SK-N-MC (cell line): ENCODE data around the gene TLDC2.
"Not testable (repeated sequence)": the region's sequence is repeated elsewhere in the genome, so short reads cannot be mapped to it uniquely, and the experiment has no call there.

ENCODE experiments used
- DNase-seq: peaks from one replicate; pipeline ENCODE4 v3.0.0-alpha.2; 2011; ENCODE audit warnings: low read depth, low spot score
- H3K27ac ChIP-seq: fragments of 200-600 bp; sonication (generic); 2 replicates; pipeline ENCODE4 v1.5.1; 2016; ENCODE audit warnings: mixed run types
- H3K36me3 ChIP-seq: fragments of 200-600 bp; sonication (generic); 2 replicates; pipeline ENCODE4 v1.6.1; 2017; ENCODE audit warnings: antibody characterized with exemption, low read length, mixed read lengths; ENCODE audit not compliant: insufficient read depth
- H3K4me3 ChIP-seq: fragments of 200-600 bp; sonication (generic); 2 replicates; pipeline ENCODE4 v1.5.1; 2016
- H3K9ac ChIP-seq: fragments of 200-600 bp; sonication (generic); 2 replicates; pipeline ENCODE4 v1.8.0; 2017; ENCODE audit warnings: mixed run types, mixed read lengths; ENCODE audit not compliant: insufficient read length
- H3K9me3 ChIP-seq: fragments of 200-600 bp; sonication (generic); 2 replicates; pipeline ENCODE4 v1.6.1; 2017; ENCODE audit warnings: low read depth, mild to moderate bottlenecking, antibody characterized with exemption, low read length, moderate library complexity, mixed read lengths
- EZH2 ChIP-seq: fragments of 200-600 bp; sonication (generic); IDR thresholded peaks from one replicate; pipeline ENCODE4 v1.6.1; 2017; ENCODE audit warnings: antibody characterized with exemption
- FOXP2 ChIP-seq: optimal IDR thresholded peaks from 2 replicates; pipeline ENCODE3; 2011; ENCODE audit warnings: mild to moderate bottlenecking, moderate library complexity; ENCODE audit not compliant: insufficient read depth; ENCODE audit errors: extremely low read length, control extremely low read depth
- POLR2AphosphoS5 ChIP-seq: IDR thresholded peaks from 2 replicates; pipeline ENCODE4 v1.6.1; 2012; ENCODE audit warnings: mild to moderate bottlenecking, low read depth, low read length, borderline replicate concordance

Gene TLDC2

DNA sequence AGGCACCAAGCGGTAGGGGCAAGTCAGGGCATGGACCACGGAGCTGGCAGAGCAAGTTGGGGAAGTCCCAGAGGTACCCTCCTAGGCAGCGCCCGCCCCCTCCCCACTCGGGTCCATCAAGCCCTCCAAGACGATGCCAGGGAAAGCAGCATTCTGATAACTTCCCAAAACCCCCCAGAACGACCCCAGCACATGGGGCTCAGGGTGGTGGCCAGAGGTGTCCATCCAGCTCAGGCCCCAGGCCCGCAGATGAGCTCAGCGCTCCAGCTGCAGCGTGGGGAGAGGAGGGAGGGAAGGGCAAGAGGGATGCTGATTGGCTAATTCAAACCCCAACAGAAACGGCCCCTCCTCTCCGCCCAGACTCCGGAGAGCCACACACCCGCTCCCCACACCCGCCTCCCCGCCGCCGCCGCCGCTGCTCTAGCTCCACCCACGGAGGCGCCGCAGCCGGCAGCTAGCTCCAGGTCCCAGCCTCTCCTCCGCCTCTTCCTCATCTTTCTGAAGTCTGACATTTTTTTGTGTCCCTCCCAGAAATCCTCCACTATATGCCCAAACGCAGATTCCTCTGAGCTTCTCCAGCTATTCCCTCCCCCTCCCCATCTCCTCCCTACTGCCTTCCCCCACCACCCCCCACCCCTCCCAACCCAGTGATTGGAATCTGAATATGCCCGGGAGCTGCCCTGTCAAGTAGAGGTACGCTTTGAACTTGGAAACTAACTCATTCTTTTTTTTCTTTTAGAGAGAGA is 40.3 kb upstream of the TLDC2 start:
- Histone ChIP-seq H3K4me3 (peak overlapping the region; percentile 69), H3K36me3 (no peaks in the 10 kb centered on the region), H3K27ac (peak overlapping the region; percentile 91), H3K9me3 (no peaks in the 10 kb centered on the region), H3K9ac (peak overlapping the region; percentile 63)
- TF ChIP-seq FOXP2 (no peak), EZH2 (no peak), POLR2AphosphoS5 (peak; percentile 50; the same call in 1 of the 2 replicates)
- peak; percentile 45 for DNase-seq

DNA sequence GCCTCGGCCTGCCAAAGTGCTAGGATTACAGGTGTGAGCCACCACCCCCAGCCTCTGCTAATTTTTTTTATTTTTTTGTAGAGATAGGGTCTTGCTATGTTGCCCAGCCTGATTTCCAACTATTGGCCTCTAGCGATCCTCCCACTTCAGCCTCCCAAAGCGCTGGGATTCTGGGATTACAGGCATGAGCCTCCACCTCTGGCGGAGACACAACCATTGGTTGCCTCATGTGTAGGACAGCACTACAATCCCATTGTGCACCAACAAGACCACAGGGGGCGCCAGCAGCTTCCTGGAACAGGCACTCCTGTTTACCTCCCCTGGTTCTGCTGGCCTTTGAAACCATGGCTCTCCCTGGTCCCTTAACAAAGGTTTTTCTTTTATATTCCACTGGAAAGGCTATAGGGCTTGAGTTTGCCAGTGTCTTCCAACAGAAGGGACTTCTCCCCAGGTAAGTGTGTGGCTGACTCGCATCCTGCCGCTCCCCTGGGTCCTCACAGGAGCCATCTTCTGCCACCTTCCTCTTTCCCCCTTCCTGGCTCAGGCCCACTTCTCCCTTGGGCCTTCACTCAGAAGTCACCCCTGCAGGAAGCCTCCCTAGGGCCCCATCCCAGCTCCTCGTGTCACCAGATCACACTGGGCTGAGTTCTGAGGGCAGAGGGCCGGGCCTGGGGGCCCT is 39.2 kb upstream of the TLDC2 start:
- H3K27ac ChIP-seq: peak overlapping the region; percentile 91
- no peak overlapping the region for H3K9ac ChIP-seq

DNA sequence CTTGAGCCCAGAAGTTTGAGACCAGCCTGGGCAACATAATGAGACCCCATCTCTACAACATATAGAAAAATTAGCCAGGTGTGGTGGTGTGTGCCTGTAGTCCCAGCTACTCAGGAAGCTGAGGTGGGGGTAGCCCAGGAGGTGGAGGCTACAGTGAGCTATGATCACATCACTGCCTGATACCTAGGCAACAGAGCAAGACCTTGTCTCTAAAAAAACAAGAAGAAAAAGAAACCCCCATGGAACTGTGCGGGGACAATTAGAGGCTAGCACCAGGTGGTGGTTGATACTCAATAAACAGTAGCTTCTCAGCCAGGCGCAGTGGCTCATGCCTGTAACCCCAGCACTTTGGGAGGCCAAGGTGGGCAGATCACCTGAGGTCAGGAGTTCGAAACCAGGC is 37.6 kb upstream of the TLDC2 start:
- not testable (repeated sequence) for H3K27ac ChIP-seq, H3K36me3 ChIP-seq, H3K9ac ChIP-seq, H3K4me3 ChIP-seq, H3K9me3 ChIP-seq, DNase-seq

More for the DNA sequence above, 39.2 kb upstream of the TLDC2 start:
- TF ChIP-seq EZH2: no peak
- no peak for TF ChIP-seq FOXP2
- TF ChIP-seq POLR2AphosphoS5: no peak
- H3K9me3 ChIP-seq: no peaks in the 10 kb centered on the region
- no peaks in the 10 kb centered on the region for H3K36me3 ChIP-seq
- H3K4me3 ChIP-seq: no peak overlapping the region
- DNase-seq: no peak

DNA sequence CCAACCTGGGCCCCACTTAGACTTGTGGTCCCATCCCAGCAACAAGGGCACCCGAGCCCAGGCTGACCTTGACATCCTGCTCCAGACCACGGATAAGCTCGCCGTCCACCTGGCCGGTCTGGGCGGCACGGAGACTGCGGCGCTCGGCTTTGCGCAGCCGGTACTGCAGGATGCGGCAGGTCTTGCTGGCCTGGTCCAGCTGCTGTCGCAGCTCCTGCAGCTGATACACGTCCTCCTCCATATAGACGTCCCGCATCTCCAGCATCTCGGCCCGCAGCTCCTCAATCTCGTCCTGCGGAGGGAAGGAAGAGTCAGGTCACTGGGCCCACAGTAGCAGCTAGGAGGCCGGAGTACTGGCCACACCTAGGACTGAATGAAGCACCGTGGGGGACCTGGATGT is 36.8 kb upstream of the TLDC2 start:
- Histone ChIP-seq H3K36me3 (no peaks in the 10 kb centered on the region), H3K9me3 (no peaks in the 10 kb centered on the region), H3K4me3 (no peak overlapping the region), H3K27ac (no peak overlapping the region), H3K9ac (no peak overlapping the region)
- TF ChIP-seq FOXP2 (no peak), EZH2 (no peak), POLR2AphosphoS5 (no peak)
- DNase-seq: no peak

DNA sequence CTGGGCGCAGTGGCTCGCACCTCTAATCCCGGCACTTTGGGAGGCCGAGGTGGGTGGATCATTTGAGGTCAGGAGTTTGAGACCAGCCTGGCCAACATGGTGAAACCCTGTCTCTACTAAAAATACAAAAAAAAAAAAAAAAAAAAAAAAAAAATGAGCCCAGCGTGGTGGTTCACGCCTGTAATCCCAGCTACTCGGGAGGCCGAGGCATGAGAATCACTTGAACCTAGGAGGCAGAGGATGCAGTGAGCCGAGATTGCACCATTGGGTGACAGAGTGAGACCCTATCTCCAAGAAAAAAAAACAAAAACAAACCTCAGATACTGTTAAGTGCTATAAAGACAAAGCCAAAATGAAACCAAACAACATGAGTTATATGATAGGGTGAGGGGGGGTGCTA is 34.9 kb upstream of the TLDC2 start:
- H3K36me3 ChIP-seq, DNase-seq, H3K9me3 ChIP-seq, H3K9ac ChIP-seq, H3K4me3 ChIP-seq: not testable (repeated sequence)
- H3K27ac ChIP-seq: peak overlapping the region; percentile 91

DNA sequence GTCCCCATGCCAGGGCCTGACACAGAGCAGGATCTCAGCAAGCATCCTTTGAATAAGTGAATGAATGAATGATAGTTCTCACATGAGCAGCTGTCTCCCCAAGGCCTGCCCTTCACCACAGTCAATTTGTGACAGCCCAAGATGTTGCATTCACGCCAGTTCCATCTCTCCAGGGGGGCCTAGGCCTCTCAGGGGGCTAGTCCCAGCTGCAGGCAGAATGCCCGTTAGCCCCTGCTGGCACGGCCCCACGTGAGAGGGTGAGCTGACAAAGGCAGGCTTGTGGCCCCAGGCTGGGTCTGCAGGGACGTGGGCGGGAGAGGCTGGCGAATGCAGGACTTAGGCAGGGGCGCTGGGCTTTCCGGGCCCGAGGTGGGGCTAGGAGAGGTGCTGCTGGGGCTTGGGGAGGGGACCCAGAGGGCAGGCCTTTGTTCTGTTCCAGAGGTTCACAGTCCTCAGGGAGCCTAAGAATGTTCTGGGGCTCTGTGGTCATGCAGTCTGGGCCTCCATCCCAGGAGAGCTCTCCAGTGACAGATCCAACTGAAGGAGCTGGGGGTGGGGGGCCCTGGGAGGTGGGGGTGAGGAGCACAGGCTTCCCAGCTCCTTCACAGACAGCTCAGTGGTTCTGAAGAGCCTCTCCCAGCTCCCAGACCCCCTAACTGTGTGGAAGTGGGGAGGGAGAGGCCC is 30.5 kb upstream of the TLDC2 start:
- Histone ChIP-seq H3K9ac (peak overlapping the region; percentile 19), H3K27ac (peak overlapping the region; percentile 33; the same call in 1 of the 2 replicates), H3K9me3 (no peaks in the 10 kb centered on the region), H3K36me3 (no peaks in the 10 kb centered on the region), H3K4me3 (no peak overlapping the region)
- no peak for DNase-seq
- TF ChIP-seq EZH2 (no peak), POLR2AphosphoS5 (no peak), FOXP2 (no peak)

DNA sequence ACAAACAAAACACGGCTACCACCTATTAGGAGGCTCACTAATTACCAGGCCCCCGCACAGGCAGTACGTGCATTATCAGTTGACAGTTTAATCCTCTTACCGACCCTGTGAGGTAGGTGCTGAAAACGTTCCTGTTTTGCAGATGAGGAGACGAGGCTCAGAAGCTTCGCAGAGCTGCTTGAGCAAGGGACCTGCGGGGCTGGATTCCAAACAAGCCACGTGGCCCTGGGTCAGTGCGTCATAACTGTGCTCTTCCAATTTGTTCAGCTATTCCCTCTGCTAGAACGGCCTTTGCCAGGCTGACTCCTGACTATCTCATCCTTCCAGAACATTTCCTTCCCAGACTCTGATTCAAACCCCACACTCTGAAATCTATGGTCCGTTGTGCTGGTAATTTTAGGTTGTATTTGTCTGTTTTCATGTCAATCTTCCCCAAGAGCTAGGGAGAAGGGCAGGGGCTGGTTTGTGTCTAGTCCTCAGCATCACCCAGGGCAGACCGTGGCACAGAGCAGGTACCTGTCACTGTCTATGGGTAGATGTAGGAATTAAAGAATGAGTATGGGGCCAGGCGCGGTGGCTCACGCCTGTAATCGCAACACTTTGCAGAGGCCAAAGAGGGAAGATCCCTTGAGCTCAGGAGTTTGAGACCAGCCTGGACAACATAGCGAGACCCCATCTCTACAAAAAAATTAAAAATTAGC is 28.8 kb upstream of the TLDC2 start:
- H3K9ac ChIP-seq: no peak overlapping the region
- peak overlapping the region; percentile 26; the same call in 1 of the 2 replicates for H3K27ac ChIP-seq
- no peak for DNase-seq

DNA sequence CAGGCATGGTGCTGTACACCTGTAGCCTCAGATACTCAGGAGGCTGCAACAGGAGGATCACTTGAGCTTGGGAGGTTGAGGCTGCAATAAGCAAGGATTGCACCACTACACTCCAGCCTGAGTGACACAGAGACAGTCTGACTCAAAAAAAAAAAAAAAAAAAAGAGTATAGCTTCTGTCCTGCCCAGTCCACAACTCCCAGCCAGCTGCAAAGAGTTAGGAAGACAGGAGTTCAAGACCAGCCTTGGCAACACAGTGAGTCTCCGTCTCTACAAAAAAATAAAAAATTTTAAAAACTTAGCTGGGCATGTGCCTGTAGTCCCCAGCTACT is 28.3 kb upstream of the TLDC2 start:
- no peaks in the 10 kb centered on the region for H3K9me3 ChIP-seq
- no peak overlapping the region for H3K9ac ChIP-seq
- TF ChIP-seq FOXP2 (no peak), EZH2 (no peak), POLR2AphosphoS5 (no peak)
- H3K27ac ChIP-seq: no peak overlapping the region
- no peaks in the 10 kb centered on the region for H3K36me3 ChIP-seq
- no peak for DNase-seq
- H3K4me3 ChIP-seq: no peak overlapping the region

More for the DNA sequence above, 28.8 kb upstream of the TLDC2 start:
- TF ChIP-seq POLR2AphosphoS5 (no peak), FOXP2 (no peak), EZH2 (no peak)
- H3K4me3 ChIP-seq: no peak overlapping the region
- no peaks in the 10 kb centered on the region for H3K9me3 ChIP-seq
- H3K36me3 ChIP-seq: no peaks in the 10 kb centered on the region
